HG03521 (cell line): ENCODE measurements around the gene COPG2.
"Not testable (repeated sequence)": the region's sequence is repeated elsewhere in the genome, so short reads cannot be mapped to it uniquely, and the experiment has no call there.

ENCODE experiments used
- ATAC-seq: cut with Tn5 transposase; IDR thresholded peaks from one replicate; pipeline ENCODE4 v1.9.1; 2021; ENCODE audit warnings: mild to moderate bottlenecking, moderate library complexity; ENCODE audit not compliant: unreplicated experiment

COPG2 gene

DNA sequence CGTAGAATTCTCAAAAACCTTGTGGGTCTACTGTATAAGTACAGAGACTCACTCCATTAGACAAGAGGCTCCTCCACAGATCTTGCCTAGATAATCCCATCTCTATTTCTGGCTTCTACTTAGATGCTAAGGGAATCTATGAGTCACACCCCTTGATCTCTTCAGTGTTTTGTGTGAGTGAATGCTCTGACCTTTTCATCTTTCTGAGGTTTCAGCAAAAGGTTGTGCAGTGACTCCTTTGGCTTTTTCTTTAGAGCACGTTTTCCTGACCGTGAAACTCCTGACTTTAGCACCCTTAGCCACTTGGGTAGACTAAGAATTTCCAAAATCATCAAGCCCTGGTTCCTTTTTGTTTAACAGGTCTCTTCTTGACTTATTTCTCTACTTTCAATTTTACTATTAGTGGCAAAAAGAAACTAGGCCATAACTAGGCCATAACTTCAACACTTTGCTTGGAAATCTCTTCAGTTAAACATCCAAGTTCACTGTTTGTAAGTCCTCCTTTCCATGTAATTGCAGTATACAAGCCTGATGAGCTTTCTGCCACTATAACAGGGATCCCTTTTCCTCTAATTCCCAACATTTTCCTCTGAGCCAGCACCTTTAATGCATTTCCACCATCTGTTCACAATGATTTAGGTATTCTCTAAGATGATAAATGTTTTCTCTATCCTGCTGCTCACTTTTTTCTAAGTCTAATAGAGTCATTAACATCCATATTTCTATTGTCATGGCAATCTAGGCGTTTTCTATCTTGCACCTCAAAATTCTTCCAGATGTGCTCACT, 19.4 kb downstream of the COPG2 start:
- no peak for ATAC-seq

DNA sequence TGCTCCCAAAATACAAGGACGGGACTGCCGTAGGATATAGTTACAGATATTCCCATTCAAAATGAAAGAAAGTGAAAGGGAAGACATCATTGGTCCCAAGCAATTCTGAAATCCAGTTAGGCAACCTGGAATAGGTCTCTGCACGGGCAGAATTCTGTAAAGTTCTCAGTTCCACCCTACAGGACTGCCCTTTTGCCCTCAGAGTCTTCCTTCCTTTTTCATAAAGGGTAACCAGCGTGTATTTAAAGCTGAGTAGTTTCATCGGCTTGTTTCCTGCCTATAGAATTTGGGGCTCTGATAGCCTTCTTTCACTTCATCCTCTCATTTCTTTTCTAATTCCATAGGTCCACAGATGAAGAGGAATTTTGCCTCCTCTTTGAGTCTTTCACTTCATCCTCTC, 20.0 kb downstream of the COPG2 start:
- ATAC-seq, result no peak

DNA sequence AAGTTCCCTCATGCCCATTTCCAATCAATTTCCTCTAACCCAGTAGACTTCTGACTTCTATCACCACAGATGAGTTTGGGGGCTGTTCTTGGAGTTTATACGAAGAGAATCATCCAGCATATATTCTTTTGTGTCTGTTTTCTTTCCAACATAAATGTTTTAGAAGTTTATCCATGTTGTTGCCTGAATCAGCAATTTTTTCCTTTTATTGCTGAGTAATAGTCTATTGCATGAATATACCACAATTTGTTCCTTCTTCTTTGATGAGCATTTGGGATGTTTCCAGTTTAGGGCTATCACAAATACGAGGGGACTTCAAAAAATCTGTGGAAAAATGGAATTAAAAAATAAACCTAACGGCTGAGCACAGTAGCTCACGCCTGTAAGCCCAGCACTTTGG, 26.2 kb downstream of the COPG2 start:
- ATAC-seq, result no peak

DNA sequence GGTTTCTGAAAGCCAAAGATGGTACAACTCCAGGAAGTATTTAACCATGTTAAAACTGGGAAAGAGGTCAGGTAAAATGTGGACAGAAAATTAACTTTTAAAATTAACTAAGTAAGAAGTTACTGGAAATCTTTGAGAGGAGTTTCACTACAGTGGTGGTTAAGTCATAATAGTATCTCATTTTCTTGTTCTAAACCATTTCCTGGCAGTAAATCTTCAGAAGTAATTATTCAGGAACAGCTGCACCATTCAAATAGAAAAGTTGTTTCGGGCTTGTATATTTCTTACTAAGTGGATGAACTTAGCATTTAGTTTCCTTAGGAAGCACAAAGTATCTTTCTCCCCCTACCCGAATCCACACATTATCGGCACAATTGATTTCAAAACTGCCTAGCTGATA, 27.1 kb downstream of the COPG2 start:
- no peak for ATAC-seq

DNA sequence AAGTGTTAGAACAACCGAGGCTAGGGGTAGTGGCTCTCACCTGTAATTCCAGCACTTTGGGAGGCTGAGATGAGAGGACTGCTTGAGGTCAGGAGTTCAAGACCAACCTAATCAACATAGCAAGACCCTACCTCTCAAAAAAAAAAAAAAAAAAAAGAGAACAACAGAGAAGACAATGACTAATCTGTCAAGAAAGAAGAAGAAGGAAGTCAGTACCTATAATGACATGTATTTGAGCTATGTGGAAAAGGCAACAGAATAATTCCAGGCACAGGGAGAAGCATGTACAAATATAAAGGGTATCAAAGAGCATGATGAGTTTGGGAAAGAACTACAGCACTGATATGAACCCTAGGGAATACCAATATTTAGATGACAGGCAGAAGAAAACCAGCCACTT, 27.5 kb downstream of the COPG2 start:
- no peak for ATAC-seq

DNA sequence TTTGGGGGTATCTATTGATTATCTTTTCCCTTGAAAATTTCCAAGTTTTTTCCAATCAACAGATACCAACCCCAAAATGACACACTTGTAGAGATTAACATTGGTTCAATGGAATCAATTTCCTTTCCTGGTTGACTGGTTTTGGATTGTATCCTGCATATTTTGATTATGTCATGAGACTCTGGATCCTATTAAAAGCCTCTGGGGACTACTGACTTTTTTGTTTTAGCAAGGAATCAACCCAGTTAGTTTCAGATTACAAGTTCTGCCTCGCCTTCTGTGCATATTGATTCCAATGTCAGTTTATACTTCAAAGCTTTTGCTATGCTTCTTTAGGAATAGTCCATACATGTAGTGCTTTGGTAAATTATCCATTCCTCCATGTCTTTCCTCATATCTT, 29.2 kb downstream of the COPG2 start:
- no peak for ATAC-seq

DNA sequence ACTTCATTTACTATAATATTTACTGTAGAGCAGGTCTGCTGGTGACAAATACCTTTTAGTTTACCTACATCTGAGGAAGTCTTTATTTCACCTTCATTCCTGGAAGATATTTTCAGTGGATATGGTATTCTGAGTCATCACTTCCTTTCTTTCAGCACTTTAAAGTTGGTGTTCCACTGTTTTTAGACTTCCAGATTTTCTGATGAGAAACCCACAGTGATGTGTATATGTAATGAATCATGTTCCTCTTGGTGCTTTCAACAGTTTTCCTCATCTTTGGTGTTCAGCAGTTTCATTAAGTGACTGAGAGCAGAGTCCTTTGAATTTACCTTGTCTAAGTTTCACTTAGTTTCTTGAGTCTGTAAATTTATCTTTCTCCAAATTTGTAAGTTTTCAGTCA, 36.4 kb downstream of the COPG2 start:
- no peak for ATAC-seq

DNA sequence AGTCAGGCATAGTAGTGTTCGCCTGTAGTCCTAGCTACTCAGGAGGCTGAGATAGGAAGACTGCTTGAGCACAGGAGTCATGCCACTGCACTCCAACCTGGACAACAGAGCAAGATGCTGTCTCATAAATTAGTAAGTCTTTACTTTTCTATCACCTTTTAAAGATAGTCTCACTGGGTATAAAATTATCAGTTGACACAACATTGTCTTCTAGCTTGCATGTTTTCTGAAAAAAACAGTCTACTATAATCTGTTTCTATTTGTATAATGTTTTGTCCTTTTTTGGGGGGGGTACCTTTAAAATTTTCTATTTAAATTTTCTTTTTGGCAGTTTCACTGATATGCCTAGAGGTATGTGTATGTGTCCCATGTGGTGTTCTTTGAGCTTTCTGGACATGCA, 39.6 kb downstream of the COPG2 start:
- no peak for ATAC-seq

DNA sequence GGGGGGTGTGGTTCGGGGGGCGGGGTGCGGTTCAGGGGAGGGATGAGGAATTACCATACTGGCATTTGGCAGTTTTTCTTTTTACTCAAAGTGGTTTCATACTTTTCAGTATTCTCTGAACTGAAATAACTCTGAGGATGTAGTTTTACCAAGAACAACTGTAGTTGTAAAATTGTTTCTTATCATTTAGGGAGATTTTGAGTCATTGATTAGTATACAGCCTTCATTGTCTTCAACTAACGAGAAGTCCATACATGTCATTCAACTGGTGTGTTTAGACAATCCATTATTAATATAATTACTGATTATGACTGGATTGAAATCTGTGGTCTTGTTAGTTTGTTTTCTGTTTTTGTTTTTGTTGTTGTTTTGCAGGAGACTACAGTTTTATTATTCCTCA, 40.8 kb downstream of the COPG2 start:
- ATAC-seq, result no peak

DNA sequence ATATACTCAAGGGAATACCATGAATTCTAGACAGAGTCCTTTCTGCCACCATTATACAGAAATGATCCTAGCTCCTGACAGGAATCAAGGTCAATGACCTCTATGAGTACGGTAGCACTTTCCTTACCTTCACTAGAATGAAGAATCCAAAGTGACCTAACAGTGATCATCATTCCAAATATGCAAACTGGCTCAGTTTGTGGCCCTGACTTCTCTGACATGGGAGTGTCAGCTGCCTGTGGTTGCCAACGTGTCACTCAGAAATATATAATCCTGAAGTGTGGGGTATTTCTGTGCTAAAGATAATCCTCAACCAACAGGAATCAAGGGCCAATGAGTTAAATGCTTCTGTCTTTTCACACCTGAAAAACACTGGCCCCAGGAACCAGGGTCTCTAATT, 45.7 kb downstream of the COPG2 start:
- ATAC-seq, result no peak

DNA sequence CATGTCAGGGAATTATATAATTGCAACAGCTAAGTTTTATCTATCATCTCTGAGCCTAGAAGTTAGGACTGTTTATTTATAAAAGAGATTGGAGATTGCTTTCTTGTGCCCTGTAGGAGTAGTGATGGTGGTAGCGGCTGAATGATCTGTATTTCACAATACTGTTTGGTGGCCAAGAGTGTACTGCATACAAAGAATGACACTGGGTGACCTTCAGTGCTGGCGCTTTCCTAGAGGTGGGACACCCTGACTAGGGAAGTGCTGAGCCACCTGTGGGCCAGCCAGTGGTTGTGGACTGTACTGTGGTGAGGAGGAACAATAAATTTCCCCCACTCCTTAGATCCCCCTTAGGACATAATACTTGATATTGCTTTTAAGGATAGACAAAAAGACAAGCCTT, 53.0 kb downstream of the COPG2 start:
- ATAC-seq, result no peak

DNA sequence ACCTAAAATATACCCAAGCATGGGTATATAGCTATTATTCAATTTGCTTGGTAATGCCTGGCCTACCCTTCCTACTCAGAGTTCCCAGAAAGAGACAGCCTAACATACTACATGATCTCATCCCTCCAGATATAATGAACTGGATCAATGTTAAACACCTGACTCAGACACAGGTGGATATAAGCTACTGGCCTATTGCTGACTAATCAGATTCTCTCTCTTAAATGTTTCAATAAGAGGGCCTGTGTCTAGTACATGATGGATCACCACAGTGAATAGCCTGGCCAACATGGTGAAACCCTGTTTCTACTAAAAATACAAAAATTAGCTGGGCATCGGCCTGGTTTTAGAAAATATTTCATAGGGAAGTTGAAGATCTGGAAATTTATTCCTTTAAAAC, 54.1 kb downstream of the COPG2 start:
- ATAC-seq, result no peak

DNA sequence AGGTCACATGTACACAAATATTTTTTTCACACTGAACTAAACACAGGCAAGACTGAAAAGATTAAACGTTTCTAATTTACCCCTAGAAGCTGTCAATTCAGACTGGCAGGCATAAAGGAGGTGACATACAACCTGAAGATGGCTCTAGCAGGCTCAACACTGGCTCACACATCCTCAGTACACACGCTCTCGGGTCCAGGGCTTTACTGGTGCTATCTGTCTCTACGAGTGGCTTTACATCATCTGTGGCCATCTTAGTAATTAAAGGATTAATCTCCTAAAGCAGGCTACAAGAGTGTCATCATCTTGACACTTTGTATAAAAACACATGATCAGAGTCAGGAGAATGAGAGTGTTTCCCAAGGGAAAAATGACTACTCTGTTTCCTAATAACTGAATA, 57.3 kb downstream of the COPG2 start:
- no peak for ATAC-seq

DNA sequence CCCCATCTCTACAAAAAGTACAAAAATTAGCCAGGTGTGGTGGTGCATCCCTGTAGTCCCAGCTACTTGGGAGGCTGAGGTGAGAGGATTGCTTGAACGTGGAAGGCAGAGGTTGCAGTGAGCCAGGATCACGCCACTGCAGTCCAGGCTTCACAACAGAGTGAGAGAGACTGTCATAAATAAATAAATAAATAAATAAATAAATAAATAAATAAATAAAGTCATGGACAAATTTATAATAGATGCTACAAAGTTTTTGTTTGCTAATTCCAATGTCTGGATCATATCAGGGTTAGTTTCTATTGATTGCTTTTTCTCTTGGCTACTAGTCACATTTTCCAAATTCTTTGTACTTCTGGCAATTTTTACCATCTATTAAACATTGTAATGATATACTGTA, 61.5 kb downstream of the COPG2 start:
- ATAC-seq, result not testable (repeated sequence)

DNA sequence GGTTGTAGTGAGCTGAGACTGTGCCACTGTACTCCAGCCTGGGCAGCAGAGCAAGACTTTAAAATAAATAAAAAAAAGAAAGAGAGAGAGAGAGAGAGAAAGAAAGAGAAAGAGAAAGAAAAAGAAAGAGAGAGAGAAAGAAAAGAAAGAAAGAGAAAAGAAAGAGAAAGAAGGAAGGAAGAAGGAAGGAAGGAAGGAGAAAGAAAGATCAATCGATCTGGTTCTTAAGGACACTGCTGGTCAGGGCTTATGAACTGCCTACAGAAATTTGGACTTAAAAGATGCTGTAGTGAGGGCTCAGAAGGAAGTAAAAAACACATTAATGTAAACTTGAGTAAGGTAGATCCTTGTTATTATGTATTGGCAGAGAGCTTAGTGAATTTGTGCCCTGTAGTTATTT, 62.4 kb downstream of the COPG2 start:
- ATAC-seq, result no peak

DNA sequence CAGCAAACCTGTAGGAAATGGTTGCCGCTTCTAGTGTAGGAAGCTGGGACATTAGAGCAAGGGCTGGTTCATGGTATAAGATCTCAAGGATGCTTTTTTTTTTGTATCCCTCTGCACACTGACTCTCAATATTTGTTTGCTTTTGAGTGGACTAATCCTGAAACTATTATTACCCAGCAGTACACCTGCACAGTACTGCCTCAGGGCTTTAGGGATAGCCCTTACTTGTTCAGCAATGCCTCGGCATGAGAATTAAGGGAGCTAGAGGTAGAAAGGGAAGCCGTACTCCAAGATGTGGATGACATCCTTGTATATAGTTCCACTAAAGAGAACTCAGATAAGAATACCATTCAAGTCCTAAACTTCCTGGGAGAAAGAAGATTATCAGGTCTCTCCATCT, 70.5 kb downstream of the COPG2 start:
- no peak for ATAC-seq

DNA sequence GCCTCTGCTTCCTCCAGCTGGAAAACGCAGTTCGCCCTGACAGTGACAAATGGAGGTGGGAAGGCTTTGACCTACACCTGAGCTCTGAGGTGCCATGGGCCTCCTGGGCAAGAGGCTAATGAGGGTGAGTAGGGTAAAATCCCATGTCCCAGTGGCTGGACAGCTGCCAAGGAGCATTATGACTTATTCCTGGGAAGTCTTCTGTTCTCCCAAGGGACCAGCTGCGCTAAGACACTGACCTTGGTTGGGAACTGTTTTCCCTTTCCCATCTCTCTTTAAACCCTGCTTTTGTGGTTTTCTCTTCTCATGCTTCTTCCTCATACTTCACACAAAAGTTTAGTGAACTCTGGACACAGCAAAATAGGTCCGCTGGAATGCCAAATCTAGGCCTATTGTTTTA, 72.6 kb downstream of the COPG2 start:
- no peak for ATAC-seq

DNA sequence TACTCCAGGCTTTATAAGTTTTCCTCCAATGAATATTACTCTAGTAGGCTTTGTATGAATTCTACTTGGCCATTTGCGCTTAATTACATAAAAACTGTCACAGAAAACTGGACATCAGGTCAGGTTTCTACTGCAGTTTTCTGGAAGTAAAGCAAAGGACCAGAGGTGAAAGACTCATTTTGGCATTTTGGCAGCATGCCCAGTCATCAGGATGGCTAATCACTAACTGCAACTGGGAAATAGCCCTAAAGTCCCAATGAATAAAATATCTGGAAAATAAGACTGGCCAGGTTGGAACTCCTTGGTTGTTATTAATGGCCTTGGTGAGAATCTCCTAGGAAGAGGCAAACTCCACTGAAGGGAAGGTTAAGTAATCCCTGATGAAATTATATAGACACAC, 75.5 kb downstream of the COPG2 start:
- ATAC-seq, result no peak

DNA sequence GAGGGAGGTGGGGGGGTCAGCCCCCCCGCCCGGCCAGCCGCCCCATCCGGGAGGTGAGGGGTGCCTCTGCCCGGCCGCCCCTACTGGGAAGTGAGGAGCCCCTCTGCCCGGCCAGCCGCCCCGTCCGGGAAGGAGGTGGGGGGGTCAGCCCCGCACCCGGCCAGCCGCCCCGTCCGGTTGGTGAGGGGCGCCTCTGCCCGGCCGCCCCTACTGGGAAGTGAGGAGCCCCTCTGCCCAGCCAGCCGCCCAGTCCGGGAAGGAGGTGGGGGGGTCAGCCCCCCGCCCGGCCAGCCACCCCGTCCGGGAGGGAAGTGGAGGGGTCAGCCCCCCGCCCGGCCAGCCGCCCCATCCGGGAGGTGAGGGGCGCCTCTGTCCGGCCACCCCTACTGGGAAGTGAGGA, 77.1 kb downstream of the COPG2 start:
- ATAC-seq, result not testable (repeated sequence)

DNA sequence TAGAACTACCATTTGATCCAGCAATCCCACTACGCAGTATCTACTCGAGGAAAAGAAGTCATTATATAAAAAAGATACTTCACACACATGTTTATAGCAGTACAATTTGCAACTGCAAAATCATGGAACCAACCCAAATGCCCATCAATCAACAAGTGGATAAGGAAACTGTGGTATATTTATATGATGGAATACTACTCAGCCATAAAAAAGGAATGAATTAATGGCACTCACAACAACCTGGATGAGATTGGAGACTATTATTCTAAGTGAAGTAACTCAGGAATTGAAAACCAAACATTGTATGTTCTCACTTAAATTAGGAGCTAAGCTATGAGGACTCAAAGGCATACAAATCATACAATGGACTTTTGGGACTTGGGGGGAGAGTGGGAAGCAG, 82.6 kb downstream of the COPG2 start:
- ATAC-seq, result not testable (repeated sequence)

DNA sequence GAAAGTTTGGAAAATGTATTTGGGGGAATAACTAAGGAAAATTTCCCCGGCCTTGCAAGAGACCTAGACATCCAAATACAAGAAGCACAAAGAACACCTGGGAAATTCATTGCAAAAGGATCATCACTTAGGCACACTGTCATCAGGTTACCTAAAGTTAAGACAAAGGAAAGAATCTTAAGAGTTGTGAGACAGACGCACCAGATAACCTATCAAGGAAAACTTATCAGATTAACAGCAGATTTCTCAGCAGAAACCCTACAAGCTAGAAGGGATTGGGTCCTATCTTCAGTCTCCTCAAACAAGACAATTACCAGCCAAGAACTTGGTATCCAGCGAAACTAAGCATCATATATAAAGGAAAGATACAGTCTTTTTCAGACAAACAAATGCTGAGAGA, 93.4 kb downstream of the COPG2 start:
- ATAC-seq, result not testable (repeated sequence)

DNA sequence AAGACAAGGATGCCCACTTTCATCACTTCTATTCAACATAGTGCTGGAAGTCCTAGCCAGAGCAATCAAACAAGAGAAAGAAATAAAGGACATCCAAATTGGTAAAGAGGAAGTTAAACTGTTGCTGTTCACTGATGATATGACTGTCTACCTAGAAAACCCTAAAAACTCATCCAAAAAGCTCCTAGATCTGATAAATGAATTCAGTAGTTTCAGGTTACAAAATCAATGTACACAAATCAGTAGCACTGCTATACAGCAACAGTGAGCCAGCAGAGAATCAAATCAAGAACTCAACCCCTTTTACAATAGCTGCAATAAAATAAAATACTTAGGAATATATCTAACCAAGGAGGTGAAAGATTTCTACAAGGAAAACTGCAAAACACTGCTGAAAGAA, 98.4 kb downstream of the COPG2 start:
- ATAC-seq, result not testable (repeated sequence)

DNA sequence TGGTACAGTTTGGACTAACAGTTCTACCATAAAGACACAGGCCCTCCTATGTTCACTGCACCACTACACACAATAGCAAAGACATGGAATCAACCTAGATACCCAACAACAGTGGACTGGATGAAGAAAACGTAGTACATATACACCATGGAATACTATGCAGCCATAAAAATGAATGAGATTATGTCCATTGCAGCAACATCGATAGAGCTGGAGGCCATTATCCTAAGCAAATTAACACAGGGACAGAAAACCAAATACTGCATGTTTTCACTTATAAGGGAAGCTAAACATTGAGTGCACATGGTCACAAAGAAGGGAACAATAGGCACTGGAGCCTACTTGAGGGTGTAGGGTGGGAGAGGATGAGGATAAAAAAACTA, 101.7 kb downstream of the COPG2 start:
- ATAC-seq, result no peak
